Mesendoderm (in vitro differentiated cells): ENCODE data around the gene BLOC1S6. TPM values are rescaled to one million over a fixed set of nuclear protein-coding genes. Genes with fewer than 3 reads are reported as not detected.

Source experiments
- DNase-seq: peaks from one replicate; pipeline ENCODE4 v3.0.0; 2013
- H2AK5ac ChIP-seq: 2 replicates; pipeline ENCODE4 v1.6.1; 2013; ENCODE audit warnings: low read length, inconsistent platforms
- H2BK120ac ChIP-seq: 2 replicates; pipeline ENCODE4 v1.6.1; 2013; ENCODE audit warnings: low read depth, mild to moderate bottlenecking, low read length, moderate library complexity, mixed read lengths
- H2BK15ac ChIP-seq: replicated peaks from 2 replicates; pipeline ENCODE4 v1.6.1; 2013; ENCODE audit warnings: low read depth, mild to moderate bottlenecking, moderate library complexity
- H2BK5ac ChIP-seq: 2 replicates; pipeline ENCODE4 v1.6.1; 2013; ENCODE audit warnings: low read length, inconsistent platforms
- H3K18ac ChIP-seq: 2 replicates; pipeline ENCODE4 v1.6.1; 2013; ENCODE audit warnings: mild to moderate bottlenecking, low read length, mixed read lengths
- H3K23ac ChIP-seq: one replicate; pipeline ENCODE4 v1.6.1; 2013; ENCODE audit warnings: low read length
- H3K27ac ChIP-seq: 2 replicates; pipeline ENCODE4 v1.5.1; 2013; ENCODE audit warnings: low read depth, mild to moderate bottlenecking, inconsistent platforms, low read length, moderate library complexity
- H3K27me3 ChIP-seq: 2 replicates; pipeline ENCODE4 v1.6.1; 2013; ENCODE audit warnings: low read length, control low read depth, mild to moderate bottlenecking, inconsistent platforms; ENCODE audit not compliant: insufficient read depth, poor library complexity
- H3K36me3 ChIP-seq: 2 replicates; pipeline ENCODE4 v1.6.1; 2013; ENCODE audit warnings: low read length, inconsistent platforms; ENCODE audit not compliant: control insufficient read depth, insufficient read depth
- H3K4ac ChIP-seq: one replicate; pipeline ENCODE4 v1.6.1; 2013; ENCODE audit warnings: low read depth, mild to moderate bottlenecking, low read length, moderate library complexity
- H3K4me1 ChIP-seq: 2 replicates; pipeline ENCODE4 v1.6.1; 2013; ENCODE audit warnings: low read depth, low read length, inconsistent platforms; ENCODE audit not compliant: control insufficient read depth
- H3K4me2 ChIP-seq: 2 replicates; pipeline ENCODE4 v1.6.1; 2013; ENCODE audit warnings: low read length
- H3K4me3 ChIP-seq: 2 replicates; pipeline ENCODE4 v1.5.1; 2013; ENCODE audit warnings: mild to moderate bottlenecking, low read length
- H3K56ac ChIP-seq: one replicate; pipeline ENCODE4 v1.6.1; 2013; ENCODE audit warnings: low read length
- H3K79me1 ChIP-seq: 2 replicates; pipeline ENCODE4 v1.6.1; 2013; ENCODE audit warnings: low read length, inconsistent platforms
- H3K79me2 ChIP-seq: 2 replicates; pipeline ENCODE4 v1.6.1; 2013; ENCODE audit warnings: mild to moderate bottlenecking, low read length; ENCODE audit not compliant: control insufficient read depth, insufficient read depth
- H3K9ac ChIP-seq: 2 replicates; pipeline ENCODE4 v1.6.1; 2013; ENCODE audit warnings: low read length, inconsistent platforms
- H4K5ac ChIP-seq: one replicate; pipeline ENCODE4 v1.6.1; 2013; ENCODE audit warnings: low read length
- H4K8ac ChIP-seq: one replicate; pipeline ENCODE4 v1.6.1; 2013; ENCODE audit warnings: low read depth, mild to moderate bottlenecking, control low read depth, low read length, moderate library complexity
- WGBS: extraction: QIAGEN DNeasy Blood & Tissue Kit; methylation state at CpG from one replicate; pipeline ENCODE4 v1.1.7; 2013; ENCODE audit warnings: low lambda C conversion rate, missing lambda C conversion rate; ENCODE audit not compliant: insufficient coverage; ENCODE audit errors: extremely low coverage; 5-methylcytosine and 5-hydroxymethylcytosine counted together
- small RNA-seq: library from polyadenylated mRNA; stranded (forward); fragments of <200 nt; extraction: miRNeasy Mini kit (QIAGEN cat#:217004); gene quantifications from one replicate; pipeline ENCODE3, GENCODE V24; 2013; ENCODE audit not compliant: insufficient read depth

BLOC1S6 gene

GRCh38 chr15:45657764-45658545 lies 70.8 kb downstream of the BLOC1S6 start:
- H3K56ac ChIP-seq, result no peak overlapping the region
- H2BK5ac ChIP-seq, result no peak overlapping the region
- H3K79me2 ChIP-seq, result no peaks in the 10 kb centered on the region
- H2BK120ac ChIP-seq, result no peak overlapping the region
- H2AK5ac ChIP-seq, result no peak overlapping the region
- no peak overlapping the region for H2BK15ac ChIP-seq
- no CpG with 5 or more reads among the region's 8 CpGs for WGBS
- no peak for DNase-seq
- no peaks in the 10 kb centered on the region for H3K27me3 ChIP-seq
- no peak overlapping the region for H3K23ac ChIP-seq
- no peaks in the 10 kb centered on the region for H3K79me1 ChIP-seq
- H3K4me1 ChIP-seq, result no peaks in the 10 kb centered on the region
- no peak overlapping the region for H3K18ac ChIP-seq
- H3K4me3 ChIP-seq, result no peak overlapping the region
- no peaks in the 10 kb centered on the region for H3K36me3 ChIP-seq
- no peak overlapping the region for H3K9ac ChIP-seq
- no peak overlapping the region for H4K8ac ChIP-seq
- H3K4ac ChIP-seq, result no peak overlapping the region
- H4K5ac ChIP-seq, result no peak overlapping the region
- H3K27ac ChIP-seq, result no peak overlapping the region
- H3K4me2 ChIP-seq, result no peak overlapping the region

Small RNAs within 50 kb of the gene (small RNA-seq; reads per million reads assigned to genes)
- gene DPPA5P2 (not detected), gene RF00019 (not detected)
